Omental fat pad (tissue), 4 donors: ENCODE results near the gene KDM5C. TPM values are rescaled to one million over a fixed set of nuclear protein-coding genes. Genes with fewer than 3 reads are reported as not detected.

ENCODE experiments used
- ATAC-seq: fragments of 150-250 bp; one replicate; pipeline ENCODE4 v1.9.1; 2016; ENCODE audit warnings: mild to moderate bottlenecking, moderate library complexity; ENCODE audit not compliant: low FRiP score
- DNase-seq: peaks from one replicate; pipeline ENCODE4 v3.0.0-alpha.2; 2019; ENCODE audit warnings: low spot score
- CTCF ChIP-seq, 3 donors: fragments of 450-650 bp; IDR thresholded peaks; one replicate each; pipeline ENCODE4 v1.5.1; 2016 to 2017; ENCODE audit warnings: antibody characterized with exemption in 3 of 3, mild to moderate bottlenecking in 3 of 3, moderate library complexity in 2 of 3
- total RNA-seq, 4 donors: library from RNA; depleted of rRNA; stranded (reverse); fragments of >200 nt; gene quantifications; one replicate each; pipeline ENCODE4 v1.1.0, GENCODE V29; 2016

Gene KDM5C
- total RNA-seq, 4 donors from 2014 or later, result 74.9 to 101 (median 93.1) TPM

GRCh38 chrX:53239474-53239873 is 14.5 kb upstream of the KDM5C start:
- no peak for TF ChIP-seq CTCF (IDR thresholded peaks at IDR 0.05)
- ATAC-seq, result no peak
- DNase-seq, result no peak

GRCh38 chrX:53237056-53237455 is 12.0 kb upstream of the KDM5C start:
- ATAC-seq (no peak), DNase-seq (no peak)
- TF ChIP-seq CTCF (IDR thresholded peaks at IDR 0.05), result no peak

- no peak for TF ChIP-seq CTCF (IDR thresholded peaks at IDR 0.05)
- no peak for ATAC-seq
- no peak for DNase-seq
These were observed 11.1 kb upstream of the KDM5C start for GRCh38 chrX:53236025-53236679.

GRCh38 chrX:53235566-53235965 is 10.6 kb upstream of the KDM5C start:
- no peak for ATAC-seq
- DNase-seq, result no peak
- no peak for TF ChIP-seq CTCF (IDR thresholded peaks at IDR 0.05)

GRCh38 chrX:53234484-53234883 is 9.5 kb upstream of the KDM5C start:
- no peak for TF ChIP-seq CTCF (IDR thresholded peaks at IDR 0.05)
- ATAC-seq, result no peak
- no peak for DNase-seq

- ATAC-seq, result no peak
- TF ChIP-seq CTCF (IDR thresholded peaks at IDR 0.05), result no peak
- DNase-seq, result no peak
These were observed 8.5 kb upstream of the KDM5C start for GRCh38 chrX:53233536-53233935.

GRCh38 chrX:53230116-53230515 is 5.1 kb upstream of the KDM5C start:
- TF ChIP-seq CTCF (IDR thresholded peaks at IDR 0.05), result no peak
- DNase-seq (no peak), ATAC-seq (no peak)
